ENCODE results near the gene PTP4A1. TPM values are rescaled to one million over a fixed set of nuclear protein-coding genes. Genes with fewer than 3 reads are reported as not detected.

Gene PTP4A1
- total RNA-seq, 2 donors from 2014 or later: 37.2 to 42.6 TPM

DNA sequence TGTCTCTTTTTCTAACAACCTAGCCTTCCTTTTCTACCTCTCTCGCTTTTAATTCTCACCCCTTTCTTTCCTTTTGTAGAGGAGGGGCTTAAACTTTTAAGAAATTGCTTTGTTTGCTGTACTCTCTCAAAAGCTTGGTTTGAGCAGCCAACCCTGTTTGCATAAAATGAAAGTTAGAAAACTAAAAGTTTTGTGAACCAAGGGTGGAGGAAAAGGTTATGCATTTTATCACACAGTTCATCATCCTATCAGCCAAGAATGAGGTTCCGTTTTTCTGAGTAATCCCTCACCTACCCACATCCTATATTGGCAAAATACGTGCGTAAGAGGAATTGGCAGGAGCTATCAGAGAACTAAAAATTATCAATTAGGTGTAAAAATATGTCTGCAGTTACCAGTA, 42.8 kb upstream of the PTP4A1 start:
- WGBS, 2 experiments (ENCODE audit: insufficient coverage in 1 of 2, insufficient read length in 1 of 2): 79% methylated on average over 4 of the region's 4 CpGs; no CpG with 5 or more reads in 1 of the 2 experiments
- H3K9me3 Mint-ChIP-seq: no peaks in the 10 kb centered on the region
- Histone ChIP-seq H3K27me3 (ENCODE audit: control insufficient read depth, insufficient read depth, low read length, poor library complexity, severe bottlenecking) (peaks cover 94% of the 10 kb centered on the region), H3K4me3 (ENCODE audit: low read length) (no peak overlapping the region), H3K9me3 (ENCODE audit: control insufficient read depth, low read length) (no peaks in the 10 kb centered on the region), H3K27ac (ENCODE audit: low read depth, low read length) (no peak overlapping the region), H3K36me3 (ENCODE audit: control insufficient read depth, insufficient read depth, low read length) (no peaks in the 10 kb centered on the region), H3K4me1 (ENCODE audit: control insufficient read depth, insufficient read depth, low read length) (no peaks in the 10 kb centered on the region), H3K9ac (ENCODE audit: extremely low read depth, low read length, poor library complexity, severe bottlenecking) (no peak overlapping the region)
- no peak for DNase-seq
- TF ChIP-seq, protein P1, sequence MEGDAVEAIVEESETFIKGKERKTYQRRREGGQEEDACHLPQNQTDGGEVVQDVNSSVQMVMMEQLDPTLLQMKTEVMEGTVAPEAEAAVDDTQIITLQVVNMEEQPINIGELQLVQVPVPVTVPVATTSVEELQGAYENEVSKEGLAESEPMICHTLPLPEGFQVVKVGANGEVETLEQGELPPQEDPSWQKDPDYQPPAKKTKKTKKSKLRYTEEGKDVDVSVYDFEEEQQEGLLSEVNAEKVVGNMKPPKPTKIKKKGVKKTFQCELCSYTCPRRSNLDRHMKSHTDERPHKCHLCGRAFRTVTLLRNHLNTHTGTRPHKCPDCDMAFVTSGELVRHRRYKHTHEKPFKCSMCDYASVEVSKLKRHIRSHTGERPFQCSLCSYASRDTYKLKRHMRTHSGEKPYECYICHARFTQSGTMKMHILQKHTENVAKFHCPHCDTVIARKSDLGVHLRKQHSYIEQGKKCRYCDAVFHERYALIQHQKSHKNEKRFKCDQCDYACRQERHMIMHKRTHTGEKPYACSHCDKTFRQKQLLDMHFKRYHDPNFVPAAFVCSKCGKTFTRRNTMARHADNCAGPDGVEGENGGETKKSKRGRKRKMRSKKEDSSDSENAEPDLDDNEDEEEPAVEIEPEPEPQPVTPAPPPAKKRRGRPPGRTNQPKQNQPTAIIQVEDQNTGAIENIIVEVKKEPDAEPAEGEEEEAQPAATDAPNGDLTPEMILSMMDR (conservative IDR thresholded peaks at IDR 0.05): no peak
- no peaks in the 10 kb centered on the region for H3K36me3 Mint-ChIP-seq (ENCODE audit: low read depth)
- H3K27me3 Mint-ChIP-seq (ENCODE audit: insufficient read depth): peaks cover 93% of the 10 kb centered on the region
- H3K4me1 Mint-ChIP-seq: no peaks in the 10 kb centered on the region
- no peak overlapping the region for H3K27ac Mint-ChIP-seq
- H3K4me3 Mint-ChIP-seq: no peak overlapping the region

DNA sequence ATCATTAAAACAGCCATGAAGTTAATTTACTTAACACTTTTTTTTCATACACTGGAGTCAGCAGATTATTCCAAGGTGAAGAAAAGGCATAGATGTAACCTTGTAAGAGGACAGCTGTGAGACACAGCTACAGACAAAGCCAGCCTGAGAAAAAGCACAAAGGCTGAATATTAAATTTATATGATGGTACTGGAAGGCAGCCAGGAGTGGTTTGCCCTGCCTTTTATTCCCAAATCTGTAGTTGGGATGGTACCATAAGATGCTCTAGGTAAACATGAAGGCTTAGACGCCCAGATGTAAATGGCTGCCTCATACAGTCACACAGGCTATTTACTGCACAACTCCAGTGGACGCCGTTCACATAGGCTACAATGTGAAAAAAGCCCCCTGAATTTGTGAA, 42.1 kb upstream of the PTP4A1 start:
- Mint-ChIP-seq H3K4me1 (no peaks in the 10 kb centered on the region), H3K27me3 (ENCODE audit: insufficient read depth) (peaks cover 95% of the 10 kb centered on the region), H3K36me3 (ENCODE audit: low read depth) (no peaks in the 10 kb centered on the region), H3K27ac (no peak overlapping the region), H3K4me3 (no peak overlapping the region), H3K9me3 (no peaks in the 10 kb centered on the region)
- H3K27ac ChIP-seq (ENCODE audit: low read depth, low read length): no peak overlapping the region
- H3K4me3 ChIP-seq (ENCODE audit: low read length): no peak overlapping the region
- no peaks in the 10 kb centered on the region for H3K36me3 ChIP-seq (ENCODE audit: control insufficient read depth, insufficient read depth, low read length)
- no peaks in the 10 kb centered on the region for H3K4me1 ChIP-seq (ENCODE audit: control insufficient read depth, insufficient read depth, low read length)
- 78% methylated on average over 3 of the region's 3 CpGs; no CpG with 5 or more reads in 1 of the 2 experiments for WGBS, 2 experiments (ENCODE audit: insufficient coverage in 1 of 2, insufficient read length in 1 of 2)
- H3K9ac ChIP-seq (ENCODE audit: extremely low read depth, low read length, poor library complexity, severe bottlenecking): no peak overlapping the region
- H3K27me3 ChIP-seq (ENCODE audit: control insufficient read depth, insufficient read depth, low read length, poor library complexity, severe bottlenecking): peaks cover 96% of the 10 kb centered on the region
- DNase-seq: no peak
- TF ChIP-seq, protein P1 (conservative IDR thresholded peaks at IDR 0.05): no peak
- H3K9me3 ChIP-seq (ENCODE audit: control insufficient read depth, low read length): no peaks in the 10 kb centered on the region

DNA sequence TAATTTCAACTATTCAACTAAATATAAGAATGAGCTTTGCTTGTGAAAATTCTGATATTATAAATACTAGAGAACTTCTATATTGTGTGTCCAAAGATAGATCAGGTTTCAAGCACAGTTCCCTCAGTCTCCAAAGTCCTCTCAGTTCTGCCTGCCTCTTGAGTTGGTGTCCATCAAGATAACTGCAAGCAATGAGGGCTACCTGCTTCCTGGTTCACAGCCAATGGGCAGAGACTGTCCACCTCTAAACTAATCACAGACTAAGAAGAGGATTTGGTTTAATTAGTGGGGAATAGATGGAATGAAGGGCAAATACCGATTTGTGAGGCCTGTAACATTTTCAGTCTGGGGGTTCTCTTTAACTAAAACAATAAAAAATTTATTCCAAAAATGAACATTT, 41.3 kb upstream of the PTP4A1 start:
- no peaks in the 10 kb centered on the region for H3K9me3 Mint-ChIP-seq
- Histone ChIP-seq H3K27me3 (ENCODE audit: control insufficient read depth, insufficient read depth, low read length, poor library complexity, severe bottlenecking) (peaks cover 96% of the 10 kb centered on the region), H3K9ac (ENCODE audit: extremely low read depth, low read length, poor library complexity, severe bottlenecking) (no peak overlapping the region), H3K9me3 (ENCODE audit: control insufficient read depth, low read length) (no peaks in the 10 kb centered on the region), H3K27ac (ENCODE audit: low read depth, low read length) (no peak overlapping the region), H3K4me1 (ENCODE audit: control insufficient read depth, insufficient read depth, low read length) (no peaks in the 10 kb centered on the region), H3K4me3 (ENCODE audit: low read length) (no peak overlapping the region), H3K36me3 (ENCODE audit: control insufficient read depth, insufficient read depth, low read length) (no peaks in the 10 kb centered on the region)
- no peak overlapping the region for H3K4me3 Mint-ChIP-seq
- TF ChIP-seq, protein P1 (conservative IDR thresholded peaks at IDR 0.05): no peak
- no peaks in the 10 kb centered on the region for H3K4me1 Mint-ChIP-seq
- no peaks in the 10 kb centered on the region for H3K36me3 Mint-ChIP-seq (ENCODE audit: low read depth)
- DNase-seq: no peak
- 80% methylated on average over 1 of the region's 1 CpG; no CpG with 5 or more reads in 1 of the 2 experiments for WGBS, 2 experiments (ENCODE audit: insufficient coverage in 1 of 2, insufficient read length in 1 of 2)
- H3K27me3 Mint-ChIP-seq (ENCODE audit: insufficient read depth): peaks cover 95% of the 10 kb centered on the region
- no peak overlapping the region for H3K27ac Mint-ChIP-seq

Measured in endodermal cell (in vitro differentiated cells).